Measurements from ENCODE around the gene MED25.
A peak's percentile ranks its signal among the peaks of the same experiment; 100 is the strongest.

MED25 gene

GRCh38 chr19:49847731-49848696 lies 29.9 kb downstream of the MED25 start:
- no peak for DNase-seq

GRCh38 chr19:49848938-49849337 lies 30.8 kb downstream of the MED25 start:
- no peak for DNase-seq

GRCh38 chr19:49849433-49850220 lies 31.5 kb downstream of the MED25 start:
- DNase-seq: no peak

GRCh38 chr19:49850221-49850486 lies 32.1 kb downstream of the MED25 start:
- no peak for DNase-seq

- DNase-seq: peak; percentile 91
Observed at GRCh38 chr19:49850487-49851342, 32.6 kb downstream of the MED25 start, which contains the start of gene PTOV1. PTOV1 (plus strand) TSS chr19:49851159.

GRCh38 chr19:49851456-49852259 lies 33.6 kb downstream of the MED25 start:
- no peak for DNase-seq

GRCh38 chr19:49852631-49853126 lies 34.6 kb downstream of the MED25 start:
- DNase-seq: no peak

GRCh38 chr19:49853852-49854377 lies 35.8 kb downstream of the MED25 start:
- no peak for DNase-seq

GRCh38 chr19:49854378-49855263 lies 36.5 kb downstream of the MED25 start:
- no peak for DNase-seq

GRCh38 chr19:49855277-49855675 lies 37.2 kb downstream of the MED25 start:
- no peak for DNase-seq

GRCh38 chr19:49855676-49856573 lies 37.8 kb downstream of the MED25 start:
- no peak for DNase-seq

- DNase-seq: no peak
Observed at GRCh38 chr19:49856574-49857021, 38.5 kb downstream of the MED25 start.

GRCh38 chr19:49857061-49857837 lies 39.2 kb downstream of the MED25 start:
- DNase-seq: no peak

- DNase-seq: no peak
Observed at GRCh38 chr19:49857838-49858087, 39.7 kb downstream of the MED25 start.

GRCh38 chr19:49858088-49858985 lies 40.2 kb downstream of the MED25 start:
- no peak for DNase-seq

GRCh38 chr19:49859682-49860335 lies 41.7 kb downstream of the MED25 start:
- no peak for DNase-seq
